Neural cell (in vitro differentiated cells): ENCODE results near the gene ATP2C1.

Experiments
- CTCF ChIP-seq: fragments of 450-650 bp; IDR thresholded peaks from 2 replicates; pipeline ENCODE4 v1.5.1; 2014; ENCODE audit warnings: antibody characterized with exemption, mild to moderate bottlenecking, moderate library complexity; ENCODE audit not compliant: poor library complexity, severe bottlenecking
- EP300 ChIP-seq: fragments of 450-650 bp; conservative IDR thresholded peaks from 2 replicates; pipeline ENCODE4 v1.6.1; 2014; ENCODE audit warnings: antibody characterized with exemption, mild to moderate bottlenecking, moderate library complexity; ENCODE audit not compliant: poor library complexity, severe bottlenecking
- EZH2 ChIP-seq: fragments of 200-600, 300-800 bp; shearing (Covaris generic), sonication (generic); IDR thresholded peaks from 2 replicates; pipeline ENCODE4 v1.6.1; 2014; ENCODE audit warnings: antibody characterized with exemption, low read length, borderline replicate concordance, mild to moderate bottlenecking; ENCODE audit not compliant: insufficient read depth, poor library complexity, severe bottlenecking
- MXI1 ChIP-seq: fragments of 450-650 bp; conservative IDR thresholded peaks from 2 replicates; pipeline ENCODE4 v1.6.1; 2014; ENCODE audit warnings: antibody characterized with exemption, mild to moderate bottlenecking; ENCODE audit not compliant: poor library complexity, severe bottlenecking
- REST ChIP-seq: IDR thresholded peaks from 2 replicates; pipeline ENCODE4 v1.6.1; 2012; ENCODE audit warnings: borderline replicate concordance
- TAF1 ChIP-seq: IDR thresholded peaks from 2 replicates; pipeline ENCODE4 v1.6.1; 2012; ENCODE audit warnings: low read depth

GRCh38 chr3:130992344-130992743 lies 98.5 kb downstream of the ATP2C1 start:
- TF ChIP-seq CTCF (no peak), TAF1 (no peak), MXI1 (no peak), EZH2 (no peak), EP300 (no peak), REST (no peak)
